ENCODE measurements around the gene STX16.

GRCh38 chr20:58669287-58670006 is 18.4 kb downstream of the STX16 start:
- TF ChIP-seq, protein P1, sequence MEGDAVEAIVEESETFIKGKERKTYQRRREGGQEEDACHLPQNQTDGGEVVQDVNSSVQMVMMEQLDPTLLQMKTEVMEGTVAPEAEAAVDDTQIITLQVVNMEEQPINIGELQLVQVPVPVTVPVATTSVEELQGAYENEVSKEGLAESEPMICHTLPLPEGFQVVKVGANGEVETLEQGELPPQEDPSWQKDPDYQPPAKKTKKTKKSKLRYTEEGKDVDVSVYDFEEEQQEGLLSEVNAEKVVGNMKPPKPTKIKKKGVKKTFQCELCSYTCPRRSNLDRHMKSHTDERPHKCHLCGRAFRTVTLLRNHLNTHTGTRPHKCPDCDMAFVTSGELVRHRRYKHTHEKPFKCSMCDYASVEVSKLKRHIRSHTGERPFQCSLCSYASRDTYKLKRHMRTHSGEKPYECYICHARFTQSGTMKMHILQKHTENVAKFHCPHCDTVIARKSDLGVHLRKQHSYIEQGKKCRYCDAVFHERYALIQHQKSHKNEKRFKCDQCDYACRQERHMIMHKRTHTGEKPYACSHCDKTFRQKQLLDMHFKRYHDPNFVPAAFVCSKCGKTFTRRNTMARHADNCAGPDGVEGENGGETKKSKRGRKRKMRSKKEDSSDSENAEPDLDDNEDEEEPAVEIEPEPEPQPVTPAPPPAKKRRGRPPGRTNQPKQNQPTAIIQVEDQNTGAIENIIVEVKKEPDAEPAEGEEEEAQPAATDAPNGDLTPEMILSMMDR (IDR thresholded peaks at IDR 0.05; ENCODE audit: insufficient read depth, low read length), result no peak
- no peak for TF ChIP-seq REST (IDR thresholded peaks at IDR 0.05; ENCODE audit: insufficient replicate concordance, low read depth)

All from HL-60 (cell line).